Activated CD4-positive, alpha-beta T cell treated with anti-CD3 and anti-CD28 coated beads for 36 hours (primary cell): ENCODE data around the gene LUZP2. TPM values are rescaled to one million over a fixed set of nuclear protein-coding genes. Genes with fewer than 3 reads are reported as not detected.
"Not testable (repeated sequence)": the region's sequence is repeated elsewhere in the genome, so short reads cannot be mapped to it uniquely, and the experiment has no call there.

Experiments used
- ATAC-seq: fragments of 200-7000 bp; cut with Tn5 transposase; one replicate; pipeline ENCODE4 v1.10.0; 2021; ENCODE audit warnings: mild to moderate bottlenecking, moderate library complexity
- CTCF ChIA-PET: fragments of 350-600 bp; sonication (Branson Sonifier 250); formaldehyde crosslinking; loops from one replicate; lab custom pipeline; 2021; ENCODE audit warnings: antibody characterized with exemption; lab: Charles Lee
- POLR2A ChIA-PET: fragments of 350-600 bp; sonication (Branson Sonifier 250); formaldehyde crosslinking; loops from one replicate; lab custom pipeline; 2021; ENCODE audit warnings: antibody characterized with exemption, inconsistent platforms; lab: Charles Lee
- DNase-seq: peaks from one replicate; pipeline ENCODE4 v3.0.0-alpha.2; 2020
- H3K27ac Mint-ChIP-seq: one replicate; pipeline ENCODE4 v1.8.0; 2021; ENCODE audit warnings: mixed read lengths
- H3K27me3 Mint-ChIP-seq: one replicate; pipeline ENCODE4 v1.8.0; 2021; ENCODE audit warnings: mixed read lengths
- H3K36me3 Mint-ChIP-seq: one replicate; pipeline ENCODE4 v1.8.0; 2021; ENCODE audit warnings: low read depth, mixed read lengths
- H3K4me1 Mint-ChIP-seq: one replicate; pipeline ENCODE4 v1.8.0; 2021; ENCODE audit warnings: mixed read lengths
- H3K4me3 Mint-ChIP-seq: one replicate; pipeline ENCODE4 v1.8.0; 2021; ENCODE audit warnings: mild to moderate bottlenecking, moderate library complexity, mixed read lengths
- H3K9me3 Mint-ChIP-seq: one replicate; pipeline ENCODE4 v1.8.0; 2021; ENCODE audit warnings: low read depth, mixed read lengths
- intact Hi-C, 2 experiments: fragments of 100-400 bp; cut with DNase I in 1 of 2; cut with micrococcal nuclease in 1 of 2; formaldehyde crosslinking; loops; one replicate each; pipeline versions ENCODE4 v1.14.2 to v1.15.1; 2022 to 2024; cut with DNase I, micrococcal nuclease
- total RNA-seq, 2 experiments: library from RNA; stranded (reverse); gene quantifications; one replicate each; pipeline ENCODE4 v1.2.3, GENCODE V29; 2021

The LUZP2 gene
- total RNA-seq, 2 experiments from 2014 or later, result not detected

- H3K4me1 Mint-ChIP-seq, result no peaks in the 10 kb centered on the region
- H3K4me3 Mint-ChIP-seq, result no peak overlapping the region
- POLR2A ChIA-PET, result interaction anchor here (0.8 kb wide), 1 partner anchor 1410 kb away, joined by 3 read pairs; no protein-coding TSS in a partner anchor
- H3K9me3 Mint-ChIP-seq, result peaks cover 4% of the 10 kb centered on the region
- ATAC-seq (no peak), DNase-seq (no peak)
- no peaks in the 10 kb centered on the region for H3K36me3 Mint-ChIP-seq
- intact Hi-C loops, result no loop called here
- CTCF ChIA-PET, result no interaction called here
- H3K27ac Mint-ChIP-seq, result no peak overlapping the region
- no peaks in the 10 kb centered on the region for H3K27me3 Mint-ChIP-seq
Measured at GRCh38 chr11:24949406-24949805, 452.6 kb downstream of the LUZP2 start.

- DNase-seq, result no peak
- ChIA-PET POLR2A (no interaction called here), CTCF (no interaction called here)
- no peaks in the 10 kb centered on the region for H3K4me1 Mint-ChIP-seq
- no peak overlapping the region for H3K27ac Mint-ChIP-seq
- ATAC-seq, result no peak
- no peak overlapping the region for H3K4me3 Mint-ChIP-seq
- intact Hi-C loops, result no loop called here
- H3K36me3 Mint-ChIP-seq, result no peaks in the 10 kb centered on the region
- H3K9me3 Mint-ChIP-seq, result peaks cover 3% of the 10 kb centered on the region
- H3K27me3 Mint-ChIP-seq, result no peaks in the 10 kb centered on the region
Measured at GRCh38 chr11:24963852-24964251, 467.0 kb downstream of the LUZP2 start.

- no peaks in the 10 kb centered on the region for H3K4me1 Mint-ChIP-seq
- no peak for DNase-seq
- no peak overlapping the region for H3K27ac Mint-ChIP-seq
- no peaks in the 10 kb centered on the region for H3K27me3 Mint-ChIP-seq
- ATAC-seq, result no peak
- POLR2A ChIA-PET, result no interaction called here
- CTCF ChIA-PET, result no interaction called here
- intact Hi-C loops, result no loop called here
- peaks cover 5% of the 10 kb centered on the region for H3K9me3 Mint-ChIP-seq
- no peak overlapping the region for H3K4me3 Mint-ChIP-seq
- H3K36me3 Mint-ChIP-seq, result no peaks in the 10 kb centered on the region
Measured at GRCh38 chr11:24965748-24966147, 468.9 kb downstream of the LUZP2 start.

GRCh38 chr11:24993903-24994302 lies 497.1 kb downstream of the LUZP2 start:
- H3K4me1 Mint-ChIP-seq, H3K27ac Mint-ChIP-seq, H3K9me3 Mint-ChIP-seq, ATAC-seq, intact Hi-C loops, H3K27me3 Mint-ChIP-seq, H3K4me3 Mint-ChIP-seq, POLR2A ChIA-PET, H3K36me3 Mint-ChIP-seq, DNase-seq: not testable (repeated sequence)
- CTCF ChIA-PET, result interaction anchor here (0.6 kb wide), 1 partner anchor 33 kb away, joined by 3 read pairs; no protein-coding TSS in a partner anchor

- H3K27ac Mint-ChIP-seq, CTCF ChIA-PET, H3K4me3 Mint-ChIP-seq, H3K4me1 Mint-ChIP-seq, H3K27me3 Mint-ChIP-seq, ATAC-seq, intact Hi-C loops, DNase-seq, POLR2A ChIA-PET, H3K36me3 Mint-ChIP-seq: not testable (repeated sequence)
- peaks cover 14% of the 10 kb centered on the region for H3K9me3 Mint-ChIP-seq
Measured at GRCh38 chr11:24999929-25000328, 503.1 kb downstream of the LUZP2 start.

- intact Hi-C loops, result no loop called here
- H3K36me3 Mint-ChIP-seq, result no peaks in the 10 kb centered on the region
- CTCF ChIA-PET, result no interaction called here
- no peaks in the 10 kb centered on the region for H3K27me3 Mint-ChIP-seq
- H3K27ac Mint-ChIP-seq, result no peak overlapping the region
- peaks cover 29% of the 10 kb centered on the region for H3K9me3 Mint-ChIP-seq
- H3K4me3 Mint-ChIP-seq, result no peak overlapping the region
- no peaks in the 10 kb centered on the region for H3K4me1 Mint-ChIP-seq
- DNase-seq (no peak), ATAC-seq (no peak)
- POLR2A ChIA-PET, result no interaction called here
Measured at GRCh38 chr11:25037431-25037830, 540.6 kb downstream of the LUZP2 start.

GRCh38 chr11:25038131-25038530 lies 541.3 kb downstream of the LUZP2 start:
- ATAC-seq (no peak), DNase-seq (no peak)
- no peaks in the 10 kb centered on the region for H3K4me1 Mint-ChIP-seq
- intact Hi-C loops, result no loop called here
- H3K27ac Mint-ChIP-seq, result no peak overlapping the region
- H3K4me3 Mint-ChIP-seq, result no peak overlapping the region
- CTCF ChIA-PET, result no interaction called here
- H3K27me3 Mint-ChIP-seq, result no peaks in the 10 kb centered on the region
- peaks cover 27% of the 10 kb centered on the region for H3K9me3 Mint-ChIP-seq
- no peaks in the 10 kb centered on the region for H3K36me3 Mint-ChIP-seq
- POLR2A ChIA-PET, result interaction anchor here (0.6 kb wide), 1 partner anchor 870 kb away, joined by 3 read pairs; no protein-coding TSS in a partner anchor

- H3K27ac Mint-ChIP-seq, result no peak overlapping the region
- H3K9me3 Mint-ChIP-seq, result peaks cover 22% of the 10 kb centered on the region
- ATAC-seq, result no peak
- ChIA-PET POLR2A (no interaction called here), CTCF (no interaction called here)
- DNase-seq, result no peak
- no peaks in the 10 kb centered on the region for H3K4me1 Mint-ChIP-seq
- H3K27me3 Mint-ChIP-seq, result no peaks in the 10 kb centered on the region
- intact Hi-C loops, result no loop called here
- H3K4me3 Mint-ChIP-seq, result no peak overlapping the region
- H3K36me3 Mint-ChIP-seq, result no peaks in the 10 kb centered on the region
Measured at GRCh38 chr11:25039165-25039564, 542.3 kb downstream of the LUZP2 start.

- Mint-ChIP-seq H3K27me3 (no peaks in the 10 kb centered on the region), H3K4me3 (no peak overlapping the region), H3K27ac (no peak overlapping the region), H3K9me3 (peaks cover 4% of the 10 kb centered on the region), H3K4me1 (no peaks in the 10 kb centered on the region), H3K36me3 (no peaks in the 10 kb centered on the region)
- ATAC-seq (no peak), DNase-seq (no peak)
- ChIA-PET POLR2A (no interaction called here), CTCF (no interaction called here)
- intact Hi-C loops, result no loop called here
Measured at GRCh38 chr11:25048632-25049031, 551.8 kb downstream of the LUZP2 start.

- Mint-ChIP-seq H3K27me3 (no peaks in the 10 kb centered on the region), H3K4me3 (no peak overlapping the region), H3K36me3 (no peaks in the 10 kb centered on the region), H3K9me3 (peaks cover 4% of the 10 kb centered on the region), H3K4me1 (no peaks in the 10 kb centered on the region), H3K27ac (no peak overlapping the region)
- ATAC-seq, result no peak
- POLR2A ChIA-PET, result no interaction called here
- CTCF ChIA-PET, result no interaction called here
- intact Hi-C loops, result no loop called here
- no peak for DNase-seq
Measured at GRCh38 chr11:25052844-25053243, 556.0 kb downstream of the LUZP2 start.

- Mint-ChIP-seq H3K4me1 (no peaks in the 10 kb centered on the region), H3K27ac (no peak overlapping the region), H3K27me3 (no peaks in the 10 kb centered on the region), H3K4me3 (no peak overlapping the region), H3K9me3 (peaks cover 1% of the 10 kb centered on the region), H3K36me3 (no peaks in the 10 kb centered on the region)
- ChIA-PET POLR2A (no interaction called here), CTCF (no interaction called here)
- intact Hi-C loops, result no loop called here
- ATAC-seq (no peak), DNase-seq (no peak)
Measured at GRCh38 chr11:25057861-25058260, 561.0 kb downstream of the LUZP2 start.

GRCh38 chr11:25065746-25066145 lies 568.9 kb downstream of the LUZP2 start:
- Mint-ChIP-seq H3K27me3 (no peaks in the 10 kb centered on the region), H3K4me3 (no peak overlapping the region), H3K4me1 (no peaks in the 10 kb centered on the region), H3K9me3 (peaks cover 12% of the 10 kb centered on the region), H3K36me3 (no peaks in the 10 kb centered on the region), H3K27ac (no peak overlapping the region)
- CTCF ChIA-PET, result no interaction called here
- intact Hi-C loops, result no loop called here
- ATAC-seq (peak; percentile 19), DNase-seq (no peak)
- POLR2A ChIA-PET, result no interaction called here

GRCh38 chr11:25066706-25067105 lies 569.9 kb downstream of the LUZP2 start:
- DNase-seq (no peak), ATAC-seq (no peak)
- H3K4me1 Mint-ChIP-seq, result no peaks in the 10 kb centered on the region
- intact Hi-C loops, result no loop called here
- CTCF ChIA-PET, result no interaction called here
- peaks cover 12% of the 10 kb centered on the region for H3K9me3 Mint-ChIP-seq
- POLR2A ChIA-PET, result no interaction called here
- no peak overlapping the region for H3K27ac Mint-ChIP-seq
- no peaks in the 10 kb centered on the region for H3K36me3 Mint-ChIP-seq
- H3K4me3 Mint-ChIP-seq, result no peak overlapping the region
- no peaks in the 10 kb centered on the region for H3K27me3 Mint-ChIP-seq
